GM18951 (cell line): ENCODE results near the gene LHFPL4.

ENCODE experiments used
- POLR2A ChIP-seq: IDR thresholded peaks from 4 replicates; pipeline ENCODE4 v1.6.1; 2011; ENCODE audit warnings: mild to moderate bottlenecking; ENCODE audit not compliant: insufficient read length, insufficient read depth; ENCODE audit errors: extremely low read depth
- in situ Hi-C: fragments of 300-500 bp; cut with MboI; formaldehyde crosslinking; loops from one replicate; pipeline ENCODE4 v1.12.0; 2022; ENCODE audit warnings: low sequenced_read_pairs, mixed read lengths, inconsistent platforms; ENCODE audit not compliant: unreplicated experiment

Gene LHFPL4

GRCh38 chr3:9474482-9474881 lies 79.1 kb downstream of the LHFPL4 start:
- TF ChIP-seq POLR2A = peak; percentile 9
- in situ Hi-C loops = no loop called here

DNA sequence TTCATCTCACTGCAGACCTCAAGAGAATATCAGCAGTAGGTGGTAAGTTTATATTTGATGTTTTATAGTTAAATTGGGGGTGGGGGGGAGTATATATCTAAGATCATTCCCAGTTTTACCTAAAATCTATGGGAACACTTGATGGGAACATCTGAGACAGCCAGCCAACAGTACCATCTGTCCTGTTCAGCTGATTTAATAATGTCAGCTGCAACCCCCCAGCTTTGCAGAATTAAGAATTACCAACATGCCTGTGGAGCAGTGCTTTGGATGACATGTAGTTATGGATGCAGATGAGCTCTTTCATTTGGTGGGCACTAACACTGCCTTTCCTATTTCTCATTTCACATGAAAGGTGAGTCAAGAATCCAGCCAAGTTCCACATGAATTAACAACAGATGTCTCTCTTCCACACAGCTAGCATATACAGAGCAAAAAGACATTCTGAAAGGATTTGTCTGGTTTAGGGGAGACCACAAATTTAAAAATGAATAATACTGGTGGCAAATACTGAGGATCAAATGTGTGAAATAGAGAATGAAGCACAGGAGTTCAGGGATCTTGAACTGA lies 80.0 kb downstream of the LHFPL4 start:
- TF ChIP-seq POLR2A = no peak
- in situ Hi-C loops = no loop called here

DNA sequence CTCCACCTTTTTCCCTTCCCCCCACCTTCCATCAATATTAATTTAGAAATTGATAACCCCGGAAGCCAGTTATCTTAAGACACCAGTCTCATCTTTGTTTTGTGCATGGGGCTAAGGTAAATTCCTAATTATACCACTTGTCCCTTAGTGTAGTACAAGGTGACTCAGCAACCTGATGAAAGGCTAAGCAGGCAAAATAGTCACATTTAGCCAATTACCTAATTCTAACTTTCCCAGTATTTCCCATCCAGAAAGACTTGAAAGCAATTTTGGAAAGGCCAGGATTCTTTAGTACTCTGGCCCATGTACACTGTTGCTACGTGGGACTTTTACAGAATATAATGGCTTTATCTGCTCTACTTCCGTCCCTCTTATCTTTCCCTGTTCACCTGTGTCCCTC lies 83.6 kb downstream of the LHFPL4 start:
- in situ Hi-C loops = no loop called here
- no peak for TF ChIP-seq POLR2A

GRCh38 chr3:9468460-9468859 lies 85.2 kb downstream of the LHFPL4 start:
- no peak for TF ChIP-seq POLR2A
- in situ Hi-C loops = no loop called here

DNA sequence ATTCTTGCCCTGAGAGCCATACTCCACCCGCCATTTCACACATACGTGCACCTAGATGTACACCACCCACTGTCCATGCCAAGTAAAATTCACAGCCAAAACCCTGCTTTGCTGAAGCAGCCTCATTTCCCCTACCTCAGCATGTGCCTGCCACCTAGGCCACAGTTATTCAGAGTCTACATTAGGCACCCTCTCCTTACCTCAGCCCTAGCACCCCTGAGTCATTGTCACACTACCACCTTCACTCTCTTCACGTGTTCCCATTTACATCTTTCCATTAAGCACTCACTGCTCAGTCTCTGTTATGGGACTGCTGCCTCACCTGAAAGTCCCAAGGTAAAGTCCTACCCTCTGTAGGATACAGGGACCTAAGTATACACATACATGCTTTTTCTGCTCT lies 86.2 kb downstream of the LHFPL4 start:
- no peak for TF ChIP-seq POLR2A
- in situ Hi-C loops = no loop called here

GRCh38 chr3:9455596-9456131 lies 98.0 kb downstream of the LHFPL4 start:
- no peak for TF ChIP-seq POLR2A
- in situ Hi-C loops = no loop called here

GRCh38 chr3:9452417-9452816 lies 101.2 kb downstream of the LHFPL4 start:
- no peak for TF ChIP-seq POLR2A
- in situ Hi-C loops = no loop called here

GRCh38 chr3:9450991-9451390 lies 102.6 kb downstream of the LHFPL4 start:
- no peak for TF ChIP-seq POLR2A
- in situ Hi-C loops = no loop called here

- in situ Hi-C loops = no loop called here
- no peak for TF ChIP-seq POLR2A
Measured at GRCh38 chr3:9450126-9450525, 103.5 kb downstream of the LHFPL4 start.

GRCh38 chr3:9448643-9449042 lies 105.0 kb downstream of the LHFPL4 start:
- in situ Hi-C loops = no loop called here
- TF ChIP-seq POLR2A = no peak
